G401.6 (cell line): ENCODE results near the gene EHD3.

Experiments used
- FAIRE-seq: peaks from 2 replicates; lab custom pipeline; 2012; peaks lifted over from hg19 to GRCh38; lab: Jason Lieb, UNC

EHD3 gene

DNA sequence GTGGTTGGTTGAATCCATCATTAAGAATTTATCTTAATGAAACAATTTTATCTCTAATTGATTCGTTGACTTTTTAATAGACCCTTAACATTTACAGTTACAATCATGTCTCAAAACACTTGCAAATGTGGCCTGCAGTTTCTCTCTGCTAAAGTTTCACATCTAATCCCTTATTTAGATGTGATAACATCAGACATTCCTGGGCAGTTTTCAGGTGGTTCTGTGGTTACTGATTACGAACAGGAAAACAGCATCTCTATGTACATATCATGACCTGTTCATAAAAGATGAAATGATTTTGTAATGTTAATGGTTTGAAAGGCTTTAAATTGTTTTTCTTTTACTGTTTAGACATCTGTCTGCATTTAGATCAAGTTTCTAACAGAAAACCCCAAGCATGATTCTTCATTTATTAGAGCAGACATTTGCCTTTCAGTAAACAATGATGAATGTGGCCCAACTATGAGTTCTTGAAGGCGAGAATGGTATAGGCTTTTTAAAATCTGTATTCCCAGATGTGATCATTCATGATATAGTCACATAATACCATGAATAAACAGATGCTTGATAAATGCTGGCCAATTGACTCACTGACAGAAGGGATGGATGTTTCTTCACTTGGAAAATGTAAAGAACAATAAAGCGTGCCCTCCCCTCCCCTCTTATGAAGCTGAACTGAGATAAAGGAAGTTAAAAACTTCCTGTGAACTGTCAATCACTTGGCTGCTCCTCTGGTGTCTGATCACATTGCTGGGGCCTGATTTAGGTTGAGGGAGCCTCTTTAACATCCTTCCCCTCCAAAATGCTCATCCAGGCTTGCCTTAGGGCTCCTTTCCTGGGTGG lies 20.1 kb upstream of the EHD3 start:
- FAIRE-seq: no peak

DNA sequence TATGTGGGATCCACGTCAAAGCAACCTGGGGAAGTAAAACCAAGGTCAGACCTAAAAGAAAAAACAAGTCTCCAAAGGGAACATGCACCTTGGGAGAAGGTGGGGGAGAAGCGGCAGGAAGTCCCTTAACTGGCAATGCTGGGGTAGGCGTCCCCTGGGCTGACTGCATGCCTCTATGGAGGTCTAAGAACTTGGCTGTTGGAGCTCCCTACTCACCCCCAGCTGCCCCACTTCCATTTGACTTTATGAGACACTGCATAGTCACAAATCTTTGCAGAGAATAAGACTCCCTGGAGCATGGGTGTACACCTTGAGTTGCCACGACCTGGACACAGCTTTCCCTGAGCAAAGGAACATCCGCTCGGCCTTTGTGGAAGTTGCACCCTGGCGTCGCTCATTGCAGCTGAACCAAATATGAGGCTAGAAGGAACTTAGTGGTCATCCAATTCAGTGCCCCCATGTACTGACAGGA lies 19.5 kb upstream of the EHD3 start:
- FAIRE-seq: no peak

DNA sequence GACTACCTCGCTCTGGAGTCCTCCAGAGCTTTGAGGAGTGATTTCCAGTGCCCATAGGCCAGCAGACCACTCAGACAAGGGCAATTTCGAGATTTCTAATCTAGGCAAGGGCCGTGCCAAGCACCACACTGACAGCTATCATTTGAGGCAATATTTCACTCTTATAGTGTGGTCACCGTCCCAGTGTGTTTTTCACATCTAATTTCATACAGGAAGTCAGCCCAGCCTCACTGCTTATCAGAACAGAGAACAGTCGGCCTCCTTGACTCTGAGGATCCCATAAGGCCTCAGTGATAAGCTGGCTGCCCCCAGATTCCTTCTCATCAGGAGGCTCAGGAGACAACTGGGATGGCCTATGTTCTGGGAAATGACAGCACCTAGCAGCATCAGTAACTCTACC lies 17.2 kb upstream of the EHD3 start:
- FAIRE-seq: no peak

DNA sequence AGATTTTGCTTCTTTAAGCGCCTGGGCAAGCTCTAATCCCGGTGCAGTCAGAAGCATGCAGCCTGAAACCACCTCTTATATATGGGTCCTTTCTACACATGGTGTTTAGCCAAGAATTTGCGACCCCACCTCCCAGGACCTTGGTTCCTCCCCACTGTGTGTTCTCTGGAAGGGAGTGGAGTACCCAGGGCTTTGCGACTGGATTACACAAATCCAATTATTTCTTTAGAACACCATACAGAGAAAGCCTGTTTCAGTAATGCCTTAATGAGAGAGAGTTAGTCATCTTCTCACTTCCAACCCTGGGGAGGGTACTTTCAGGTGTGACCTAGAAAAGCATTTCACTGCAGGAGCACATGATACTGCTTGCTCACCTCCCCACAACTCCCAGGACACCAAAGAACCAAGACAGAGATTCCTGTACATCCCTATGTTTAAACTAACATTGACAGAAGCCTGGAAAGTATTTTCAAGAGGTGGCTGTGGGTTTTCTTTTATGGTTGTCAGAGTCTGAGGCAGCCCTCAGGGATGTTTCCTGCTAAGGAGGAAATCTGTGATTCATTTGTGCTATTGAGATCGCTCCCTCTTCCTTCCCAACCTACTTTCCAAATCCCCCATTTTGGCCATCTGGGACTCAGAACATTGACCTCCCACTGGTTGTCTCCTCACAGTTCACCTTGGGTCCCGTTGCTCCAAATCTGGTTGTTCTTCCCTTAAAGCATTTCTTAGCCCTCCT lies 16.3 kb upstream of the EHD3 start, which contains the start of gene CAPN14:
CAPN14 (minus strand) TSS at position 51 of the 736 bp plus-strand sequence. CDS start 12,068 bp downstream, outside the sequence.
- no peak for FAIRE-seq

GRCh38 chr2:31219131-31219969 lies 14.6 kb upstream of the EHD3 start:
- no peak for FAIRE-seq

- FAIRE-seq: no peak
Measured at GRCh38 chr2:31221544-31221943, 12.4 kb upstream of the EHD3 start.

GRCh38 chr2:31222071-31222470 lies 11.9 kb upstream of the EHD3 start:
- FAIRE-seq: no peak

DNA sequence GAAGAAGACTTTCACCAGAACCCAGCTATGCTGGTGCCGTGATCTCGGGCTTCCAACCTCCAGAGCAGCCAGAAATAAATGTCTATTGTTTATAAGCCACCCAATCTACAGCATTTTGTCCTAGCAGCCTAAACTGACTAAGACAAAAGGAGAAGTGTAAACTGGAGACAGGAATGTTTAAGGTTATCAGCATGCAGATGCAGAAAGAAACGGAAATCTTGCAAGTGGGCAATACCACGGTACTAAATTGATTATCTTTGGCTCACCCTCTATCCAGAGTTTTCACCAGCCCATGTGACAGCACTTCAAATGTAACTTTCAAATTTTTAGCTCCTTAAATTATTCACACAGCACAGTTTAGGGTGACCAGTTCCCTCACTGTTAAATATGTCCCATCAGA lies 10.9 kb upstream of the EHD3 start:
- FAIRE-seq: no peak

DNA sequence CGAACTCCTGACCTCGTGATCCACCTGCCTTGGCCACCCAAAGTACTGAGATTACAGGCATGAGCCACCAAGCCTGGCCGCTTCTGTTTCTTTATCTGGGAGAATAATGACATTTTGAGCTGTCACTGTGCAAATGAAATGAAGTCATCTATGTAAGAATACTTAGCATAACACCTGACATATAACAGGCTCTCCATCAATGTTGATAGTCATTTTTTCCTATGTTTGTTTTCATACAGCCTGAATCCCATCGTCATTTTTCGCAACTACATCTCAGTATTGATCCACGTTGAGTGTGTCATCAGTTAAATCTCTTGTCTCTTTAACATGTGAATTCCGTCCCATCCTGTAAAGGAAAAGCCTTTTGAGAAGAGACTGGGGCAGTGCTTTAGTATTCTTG lies 10.2 kb upstream of the EHD3 start:
- no peak for FAIRE-seq

DNA sequence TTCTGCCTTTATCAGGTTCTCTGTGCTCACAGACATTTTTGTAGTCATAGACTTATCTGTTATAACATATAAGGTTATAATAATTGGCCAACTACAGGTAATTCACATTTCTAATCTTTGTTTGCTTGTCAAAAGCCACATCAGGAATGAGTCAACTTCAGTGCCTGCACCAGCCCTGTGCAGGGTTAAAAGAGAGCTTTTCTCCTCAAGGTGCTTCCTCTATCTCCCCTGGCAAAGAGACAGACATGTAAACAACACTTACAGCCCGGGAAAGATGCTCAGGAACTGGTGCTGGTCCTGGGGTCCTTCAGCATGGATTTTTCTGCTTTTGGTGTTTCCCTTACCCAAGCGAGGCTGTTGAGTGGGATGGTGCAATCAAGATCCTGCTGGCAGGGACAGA lies 7.7 kb upstream of the EHD3 start:
- FAIRE-seq: no peak

DNA sequence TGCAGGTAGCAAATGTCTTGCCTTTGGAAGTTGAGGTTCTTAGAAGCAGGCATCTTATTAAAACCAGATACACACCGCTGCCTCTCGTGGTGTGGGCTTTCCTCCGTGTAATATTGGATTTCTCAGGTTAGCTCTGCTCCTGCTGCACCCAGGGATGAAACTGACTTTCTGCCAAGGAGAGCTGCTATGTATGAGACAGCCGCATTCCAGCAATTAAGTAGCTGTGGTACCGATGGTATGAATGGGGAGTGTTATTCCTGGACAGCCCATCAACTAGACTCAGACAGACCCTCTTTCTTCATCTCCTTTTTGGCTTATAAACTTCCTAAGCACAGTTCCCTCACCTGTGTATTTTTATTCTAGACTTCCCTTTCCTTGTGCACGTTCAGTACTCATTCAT lies 6.8 kb upstream of the EHD3 start:
- no peak for FAIRE-seq

DNA sequence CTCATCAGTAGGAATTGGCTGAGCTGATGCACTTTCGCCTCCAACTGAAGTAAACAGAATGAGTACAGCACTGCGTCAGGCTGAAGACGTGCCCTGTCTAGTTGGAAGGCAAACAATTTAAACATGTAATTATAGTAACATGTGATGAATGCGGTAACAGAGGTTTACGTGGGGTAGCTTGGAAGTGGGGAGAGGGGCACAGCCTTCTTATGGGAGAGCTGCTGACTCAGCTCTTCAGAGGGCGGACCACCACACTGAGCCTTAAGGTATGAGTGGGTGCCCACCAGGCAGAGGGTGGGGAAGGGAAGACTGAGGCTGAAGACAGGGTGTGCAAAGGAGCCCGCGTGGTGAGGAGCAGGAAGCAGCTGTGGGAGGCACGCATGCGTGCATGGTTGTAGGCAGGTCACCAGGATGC lies 6.2 kb upstream of the EHD3 start:
- no peak for FAIRE-seq

- FAIRE-seq: no peak
Measured at GRCh38 chr2:31228717-31229116, 5.2 kb upstream of the EHD3 start.

- FAIRE-seq: no peak
Measured at GRCh38 chr2:31230751-31231150, 3.2 kb upstream of the EHD3 start.

GRCh38 chr2:31231571-31232302 lies 2.2 kb upstream of the EHD3 start:
- FAIRE-seq: no peak

- FAIRE-seq: no peak
Measured at GRCh38 chr2:31232586-31232985, 1.4 kb upstream of the EHD3 start.

GRCh38 chr2:31233231-31233630 lies 721 bp upstream of the EHD3 start:
- no peak for FAIRE-seq

DNA sequence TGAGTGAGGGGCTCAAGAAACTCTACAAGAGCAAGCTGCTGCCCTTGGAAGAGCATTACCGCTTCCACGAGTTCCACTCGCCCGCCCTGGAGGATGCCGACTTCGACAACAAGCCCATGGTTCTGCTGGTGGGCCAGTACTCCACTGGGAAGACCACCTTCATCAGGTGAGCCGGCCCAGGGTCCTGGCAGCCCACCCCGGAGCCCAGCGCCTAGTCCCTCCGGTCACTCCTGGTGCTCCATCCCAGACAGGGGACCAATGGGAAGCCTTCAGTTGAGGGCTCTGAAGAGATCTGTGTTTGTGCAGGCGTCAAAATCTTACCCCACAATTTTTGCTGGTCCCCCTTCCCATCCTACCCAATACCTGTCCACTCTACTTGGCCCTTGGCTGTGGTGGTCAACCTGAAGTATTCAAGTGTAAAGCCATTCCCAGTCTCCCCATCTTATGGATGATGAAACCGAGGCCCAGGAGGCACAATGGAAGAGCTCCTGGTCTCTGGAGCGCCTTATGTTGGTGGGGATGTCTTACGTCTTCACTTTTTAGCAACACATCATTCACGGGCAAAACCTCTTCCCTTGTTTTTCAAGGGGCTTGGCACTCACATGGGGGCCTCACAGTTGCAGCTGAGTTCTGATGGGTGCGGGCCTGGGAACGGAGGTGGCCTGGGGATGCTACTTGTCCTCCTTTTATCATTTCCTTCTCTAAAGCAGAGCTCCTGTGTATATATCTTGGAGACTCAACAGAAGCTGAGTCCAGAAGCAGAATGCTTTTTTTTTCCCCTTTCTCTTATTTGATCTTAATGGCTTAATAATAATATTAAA lies 941 bp downstream of the EHD3 start:
- no peak for FAIRE-seq

DNA sequence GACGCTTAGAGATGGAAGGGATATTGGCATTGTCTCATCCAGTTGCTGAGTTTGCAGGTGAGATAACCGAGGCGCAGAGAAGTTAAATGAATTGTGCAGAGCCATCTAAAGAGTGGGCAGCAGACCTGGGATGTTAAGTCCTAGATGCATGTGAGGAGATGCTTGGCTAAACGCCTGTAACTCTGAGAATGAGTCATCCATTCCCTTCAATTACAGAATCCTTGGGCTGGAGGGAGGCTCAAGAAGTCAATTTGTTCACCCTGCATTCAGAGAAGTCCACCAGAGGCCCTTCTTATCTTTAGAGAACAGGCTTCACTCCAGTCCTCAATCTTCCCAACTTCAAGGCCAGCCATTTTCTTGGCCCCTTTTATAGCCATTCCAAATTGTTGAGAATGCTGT lies 1.6 kb downstream of the EHD3 start:
- FAIRE-seq: no peak

- FAIRE-seq: no peak
Measured at GRCh38 chr2:31236433-31237205, 2.7 kb downstream of the EHD3 start.
